A549 (cell line): ENCODE results near the gene FDXACB1.

Source experiments
- BHLHE40 ChIP-seq: IDR thresholded peaks from 2 replicates; pipeline ENCODE4 v1.6.1; 2012; ENCODE audit warnings: low read depth, low read length, inconsistent platforms
- EP300 ChIP-seq, 2 experiments: fragments of >200 bp; sonication (Bioruptor Twin); formaldehyde crosslinking; IDR thresholded peaks; 2 replicates in 1 of 2; 3 replicates in 1 of 2; pipeline ENCODE4 v1.6.1; 2016 to 2017
- ESRRA ChIP-seq: fragments of 150-350 bp; IDR thresholded peaks from 2 replicates; pipeline ENCODE4 v1.6.1; 2014; ENCODE audit warnings: mild to moderate bottlenecking, low read length, borderline replicate concordance
- HOXB5 ChIP-seq: fragments of 250-450 bp; sonication (Bioruptor Pico); IDR thresholded peaks from 2 replicates; pipeline ENCODE4 v1.5.0; 2020; ENCODE audit warnings: mild to moderate bottlenecking, moderate library complexity
- POLR2A ChIP-seq: IDR thresholded peaks from 2 replicates; pipeline ENCODE4 v1.6.1; 2012; ENCODE audit warnings: mild to moderate bottlenecking, low read length
- RFX5 ChIP-seq: fragments of 450-650 bp; IDR thresholded peaks from 2 replicates; pipeline ENCODE4 v1.7.1; 2014; ENCODE audit warnings: antibody characterized with exemption, mild to moderate bottlenecking, moderate library complexity
- SMC3 ChIP-seq: fragments of >200 bp; sonication (Bioruptor Twin); formaldehyde crosslinking; IDR thresholded peaks from 3 replicates; pipeline ENCODE4 v1.6.1; 2018; ENCODE audit warnings: inconsistent platforms
- TF ChIP-seq, protein P1 (sequence below): fragments of >200 bp; sonication (Bioruptor Twin); formaldehyde crosslinking; IDR thresholded peaks from 3 replicates; pipeline ENCODE4 v1.5.1; 2016
- TF ChIP-seq, protein P2 (sequence below): IDR thresholded peaks from 2 replicates; pipeline ENCODE4 v1.6.1; 2012
- TF ChIP-seq, protein P3 (sequence below): IDR thresholded peaks from 2 replicates; pipeline ENCODE4 v1.6.1; 2012; ENCODE audit warnings: low read depth, borderline replicate concordance

- TF ChIP-seq, protein P1, sequence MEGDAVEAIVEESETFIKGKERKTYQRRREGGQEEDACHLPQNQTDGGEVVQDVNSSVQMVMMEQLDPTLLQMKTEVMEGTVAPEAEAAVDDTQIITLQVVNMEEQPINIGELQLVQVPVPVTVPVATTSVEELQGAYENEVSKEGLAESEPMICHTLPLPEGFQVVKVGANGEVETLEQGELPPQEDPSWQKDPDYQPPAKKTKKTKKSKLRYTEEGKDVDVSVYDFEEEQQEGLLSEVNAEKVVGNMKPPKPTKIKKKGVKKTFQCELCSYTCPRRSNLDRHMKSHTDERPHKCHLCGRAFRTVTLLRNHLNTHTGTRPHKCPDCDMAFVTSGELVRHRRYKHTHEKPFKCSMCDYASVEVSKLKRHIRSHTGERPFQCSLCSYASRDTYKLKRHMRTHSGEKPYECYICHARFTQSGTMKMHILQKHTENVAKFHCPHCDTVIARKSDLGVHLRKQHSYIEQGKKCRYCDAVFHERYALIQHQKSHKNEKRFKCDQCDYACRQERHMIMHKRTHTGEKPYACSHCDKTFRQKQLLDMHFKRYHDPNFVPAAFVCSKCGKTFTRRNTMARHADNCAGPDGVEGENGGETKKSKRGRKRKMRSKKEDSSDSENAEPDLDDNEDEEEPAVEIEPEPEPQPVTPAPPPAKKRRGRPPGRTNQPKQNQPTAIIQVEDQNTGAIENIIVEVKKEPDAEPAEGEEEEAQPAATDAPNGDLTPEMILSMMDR, result no peak
- TF ChIP-seq RFX5, result no peak
- TF ChIP-seq EP300 (IDR thresholded peaks at IDR 0.05), result no peak
- TF ChIP-seq, protein P2, sequence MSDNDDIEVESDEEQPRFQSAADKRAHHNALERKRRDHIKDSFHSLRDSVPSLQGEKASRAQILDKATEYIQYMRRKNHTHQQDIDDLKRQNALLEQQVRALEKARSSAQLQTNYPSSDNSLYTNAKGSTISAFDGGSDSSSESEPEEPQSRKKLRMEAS, result no peak
- no peak for TF ChIP-seq ESRRA
- TF ChIP-seq POLR2A, result no peak
- TF ChIP-seq, protein P3, sequence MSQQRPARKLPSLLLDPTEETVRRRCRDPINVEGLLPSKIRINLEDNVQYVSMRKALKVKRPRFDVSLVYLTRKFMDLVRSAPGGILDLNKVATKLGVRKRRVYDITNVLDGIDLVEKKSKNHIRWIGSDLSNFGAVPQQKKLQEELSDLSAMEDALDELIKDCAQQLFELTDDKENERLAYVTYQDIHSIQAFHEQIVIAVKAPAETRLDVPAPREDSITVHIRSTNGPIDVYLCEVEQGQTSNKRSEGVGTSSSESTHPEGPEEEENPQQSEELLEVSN, result no peak
- no peak for TF ChIP-seq SMC3
- TF ChIP-seq BHLHE40, result no peak
- TF ChIP-seq HOXB5 (CRISPR knock-in tag), result no peak
Observed at GRCh38 chr11:111843661-111844060, 35.3 kb downstream of the FDXACB1 start.
